Panc1 (cell line): ENCODE results near the gene UBN2. TPM values are rescaled to one million over a fixed set of nuclear protein-coding genes. Genes with fewer than 3 reads are reported as not detected.
A peak's percentile ranks its signal among the peaks of the same experiment; 100 is the strongest.

ENCODE experiments used
- ATAC-seq: fragments of 200-7000 bp; cut with Tn5 transposase; 2 replicates; pipeline ENCODE4 v1.9.1; 2020; ENCODE audit warnings: mild to moderate bottlenecking, moderate library complexity
- BruUV-seq: library from RNA; stranded (reverse); fragments of 400-500 nt; replicated peaks from 2 replicates; lab custom pipeline; 2021; lab: Mats Ljungman, UMichigan
- CTCF ChIA-PET: fragments of 300-600 bp; sonication (Branson Sonifier 250); formaldehyde crosslinking; loops from one replicate; lab custom pipeline; 2022; ENCODE audit warnings: antibody characterized with exemption; lab: Charles Lee
- POLR2A ChIA-PET: fragments of 300-600 bp; sonication (Branson Sonifier 250); formaldehyde crosslinking; loops from one replicate; lab custom pipeline; 2022; ENCODE audit warnings: antibody characterized with exemption; lab: Charles Lee
- DNase-seq: peaks from one replicate; pipeline ENCODE4 v3.0.0-alpha.2; 2010; ENCODE audit warnings: low read depth, low spot score
- H3K27ac ChIP-seq: 2 replicates; pipeline ENCODE4 v1.5.1; 2011; ENCODE audit warnings: mild to moderate bottlenecking, low read length, inconsistent platforms
- H3K27me3 ChIP-seq: fragments of 200-500 bp; sonication (Bioruptor generic); 2 replicates; pipeline ENCODE4 v1.6.0; 2014; ENCODE audit warnings: low read length, inconsistent platforms; ENCODE audit not compliant: control insufficient read depth, insufficient read depth
- H3K36me3 ChIP-seq: fragments of 200-500 bp; sonication (Bioruptor generic); 2 replicates; pipeline ENCODE4 v1.5.1; 2014; ENCODE audit warnings: inconsistent platforms, mild to moderate bottlenecking, low read length, moderate library complexity; ENCODE audit not compliant: control insufficient read depth, insufficient read depth
- H3K4me1 ChIP-seq: 2 replicates; pipeline ENCODE4 v1.5.1; 2011; ENCODE audit warnings: inconsistent platforms, mild to moderate bottlenecking, low read length, moderate library complexity; ENCODE audit not compliant: control insufficient read depth, insufficient read depth
- H3K4me3 ChIP-seq, 2 experiments: 2 replicates each; pipeline ENCODE4 v1.5.1; 2011 to 2012; ENCODE audit warnings: low read depth in 2 of 2, low read length in 2 of 2, mild to moderate bottlenecking in 2 of 2, inconsistent platforms in 1 of 2, moderate library complexity in 1 of 2
- H3K9me3 ChIP-seq: fragments of 200-500 bp; sonication (Bioruptor generic); 2 replicates; pipeline ENCODE4 v1.5.1; 2014; ENCODE audit warnings: low read depth, mild to moderate bottlenecking, inconsistent platforms, low read length, moderate library complexity; ENCODE audit not compliant: control insufficient read depth, insufficient read depth
- CTCF ChIP-seq: fragments of 450-650 bp; IDR thresholded peaks from 2 replicates; pipeline ENCODE4 v1.5.1; 2017; ENCODE audit warnings: mild to moderate bottlenecking
- POLR2AphosphoS5 ChIP-seq: IDR thresholded peaks from 2 replicates; pipeline ENCODE4 v1.6.1; 2012; ENCODE audit warnings: mild to moderate bottlenecking, low read depth, low read length, moderate library complexity
- REST ChIP-seq, 2 experiments: IDR thresholded peaks; 2 replicates each; pipeline ENCODE4 v1.6.1; 2011 to 2012; ENCODE audit warnings: low read depth in 2 of 2, control low read depth in 1 of 2, low read length in 1 of 2, mild to moderate bottlenecking in 1 of 2, moderate library complexity in 1 of 2; ENCODE audit not compliant: insufficient read depth in 1 of 2
- SIN3A ChIP-seq: IDR thresholded peaks from 2 replicates; pipeline ENCODE4 v1.6.1; 2012; ENCODE audit warnings: low read depth, mild to moderate bottlenecking, low read length, moderate library complexity, borderline replicate concordance; ENCODE audit not compliant: insufficient read depth
- TCF7L2 ChIP-seq: IDR thresholded peaks from 2 replicates; pipeline ENCODE4 v1.6.1; 2011; ENCODE audit warnings: mild to moderate bottlenecking, low read depth, low read length, inconsistent platforms
- in situ Hi-C: cut with HindIII; loops from 2 replicates; pipeline ENCODE4 v1.10.0; 2016; ENCODE audit warnings: low sequenced_read_pairs, low pct_unique_long_range_greater_than_20kb
- intact Hi-C: fragments of 100-400 bp; cut with micrococcal nuclease; formaldehyde crosslinking; loops from one replicate; pipeline ENCODE4 v1.10.0; 2022; ENCODE audit not compliant: unreplicated experiment
- total RNA-seq: library from RNA; stranded (reverse); gene quantifications from one replicate; pipeline ENCODE4 v1.2.1, GENCODE V29; 2021; ENCODE audit not compliant: unreplicated experiment

Gene UBN2
- total RNA-seq, 1 experiment from 2014 or later, result 14.0 TPM

GRCh38 chr7:139241258-139241657 is 10.2 kb downstream of the UBN2 start:
- POLR2A ChIA-PET, result no interaction called here
- intact Hi-C loops, result no loop called here
- Histone ChIP-seq H3K27ac (no peak overlapping the region), H3K9me3 (no peaks in the 10 kb centered on the region), H3K36me3 (peaks cover 5% of the 10 kb centered on the region), H3K27me3 (no peaks in the 10 kb centered on the region), H3K4me3 (no peak overlapping the region), H3K4me1 (no peaks in the 10 kb centered on the region; the same call in 1 of the 2 replicates)
- ATAC-seq (no peak), DNase-seq (no peak)
- CTCF ChIA-PET, result interaction anchor here (0.6 kb wide), 1 partner anchor 122 kb away, joined by 3 read pairs; no protein-coding TSS in a partner anchor
- TF ChIP-seq TCF7L2 (no peak), REST (IDR thresholded peaks at IDR 0.05; ENCODE audit: insufficient read depth in 1 of 2, low read depth in 2 of 2, low read length in 1 of 2) (no peak), SIN3A (no peak), CTCF (no peak), POLR2AphosphoS5 (no peak)
- in situ Hi-C loops, result no loop called here
- BruUV-seq, result no TSS peak

- POLR2A ChIA-PET, result no interaction called here
- no TSS peak for BruUV-seq
- intact Hi-C loops, result no loop called here
Measured at GRCh38 chr7:139242741-139243281, 11.8 kb downstream of the UBN2 start.

More at GRCh38 chr7:139242741-139243281, 11.8 kb downstream of the UBN2 start:
- H3K4me1 ChIP-seq, result no peaks in the 10 kb centered on the region
- DNase-seq (peak; percentile 25), ATAC-seq (peak; percentile 63; the same call in 1 of the 2 replicates)
- no peak overlapping the region for H3K4me3 ChIP-seq
- CTCF ChIA-PET, result no interaction called here
- peaks cover 5% of the 10 kb centered on the region; the same call in 1 of the 2 replicates for H3K36me3 ChIP-seq
- TF ChIP-seq REST (IDR thresholded peaks at IDR 0.05; ENCODE audit: insufficient read depth in 1 of 2, low read depth in 2 of 2, low read length in 1 of 2) (no peak), POLR2AphosphoS5 (no peak), CTCF (no peak)
- no peak overlapping the region for H3K27ac ChIP-seq
- no peaks in the 10 kb centered on the region for H3K27me3 ChIP-seq
- in situ Hi-C loops, result no loop called here
- no peaks in the 10 kb centered on the region for H3K9me3 ChIP-seq
